Amygdala (tissue), 56 donors: ENCODE results near the gene UMAD1.
A peak's percentile ranks its signal among the peaks of the same experiment; 100 is the strongest.
"Not testable (repeated sequence)": the region's sequence is repeated elsewhere in the genome, so short reads cannot be mapped to it uniquely, and the experiment has no call there.

Source experiments
- DNase-seq, 56 donors: peaks; one replicate each; lab custom pipeline; 2025; lab: John Stamatoyannopoulos, UW

The UMAD1 gene

DNA sequence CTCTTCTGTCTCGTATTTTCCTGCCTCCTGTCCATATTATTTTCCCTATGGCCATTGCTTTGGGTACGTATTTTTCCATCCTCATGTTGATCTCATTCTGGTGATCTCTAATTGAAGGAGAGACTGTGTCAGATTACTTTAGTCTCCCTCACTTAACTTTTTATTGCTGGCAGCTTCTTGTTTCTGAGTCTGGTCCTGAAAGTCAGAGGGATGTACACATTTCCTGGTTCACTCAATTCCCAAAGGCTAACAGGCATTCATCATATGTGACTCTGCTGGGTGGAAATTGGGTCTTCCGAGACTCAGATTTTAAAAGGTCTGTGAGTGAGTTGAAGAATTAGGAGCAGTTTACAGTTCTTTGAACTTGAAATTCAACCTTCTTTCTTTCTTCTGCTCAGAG lies 10.9 kb downstream of the UMAD1 start:
- DNase-seq, result no peak

DNA sequence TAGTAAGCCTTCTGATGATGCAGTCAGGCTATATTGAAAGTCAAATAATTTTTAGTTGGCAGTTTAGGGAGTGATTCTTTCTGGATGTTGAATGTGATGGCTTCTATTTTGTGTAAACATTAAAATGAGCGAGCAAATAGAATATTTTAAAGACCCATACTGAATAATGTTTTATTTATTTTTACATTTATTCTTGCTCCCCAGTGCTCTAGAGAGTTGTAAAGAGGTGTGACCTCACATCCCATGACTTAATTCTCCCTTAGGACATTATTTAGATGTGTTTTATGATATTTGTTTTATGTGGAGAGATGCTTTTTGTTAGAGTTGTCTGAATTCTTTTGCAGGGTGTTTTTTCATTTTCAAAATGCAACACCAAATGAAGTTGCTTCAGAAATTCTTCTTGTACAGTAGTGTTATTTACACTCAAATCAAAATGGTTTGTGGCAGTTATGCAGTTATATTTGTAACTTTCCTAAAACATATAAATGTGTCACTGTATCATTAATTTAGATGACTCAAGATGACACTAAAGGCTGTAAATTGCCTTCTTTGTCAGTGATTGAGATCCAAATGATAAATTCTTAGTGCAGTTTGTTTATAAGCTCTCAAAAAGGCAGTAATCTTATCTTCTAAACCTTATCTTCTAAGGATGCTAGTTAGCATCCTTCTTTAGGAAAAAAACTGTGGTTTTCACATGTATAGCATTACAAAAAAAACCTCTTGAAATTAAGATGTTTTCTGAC lies 12.4 kb downstream of the UMAD1 start:
- no peak for DNase-seq

DNA sequence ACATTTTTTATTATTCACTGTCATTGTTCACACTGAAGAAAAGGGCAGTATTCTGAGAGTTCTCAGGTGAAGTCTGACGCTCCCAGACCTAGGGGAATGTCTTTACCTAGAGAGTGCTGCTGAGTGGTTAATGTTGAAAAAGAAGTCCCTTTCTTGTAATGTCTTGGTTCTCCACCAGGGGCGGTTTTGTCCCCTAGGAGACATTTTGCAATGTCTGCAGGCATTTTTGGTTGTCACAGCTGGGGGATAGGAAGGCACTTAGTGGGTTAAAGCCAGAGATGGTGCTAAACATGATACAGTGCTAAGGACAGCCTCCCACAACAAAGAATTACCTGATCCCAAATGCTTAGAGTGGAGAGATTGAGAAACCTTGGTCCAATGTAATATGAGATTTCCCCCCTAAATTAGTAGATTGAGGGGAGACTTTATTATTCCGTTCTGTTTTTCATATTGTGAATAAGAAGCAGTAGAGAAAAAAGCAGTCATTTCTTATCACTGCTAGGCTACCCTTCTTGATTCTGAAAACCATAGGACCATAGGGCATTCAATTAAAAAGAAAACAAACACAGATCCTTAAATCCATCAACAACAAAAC lies 13.1 kb downstream of the UMAD1 start:
- no peak for DNase-seq

DNA sequence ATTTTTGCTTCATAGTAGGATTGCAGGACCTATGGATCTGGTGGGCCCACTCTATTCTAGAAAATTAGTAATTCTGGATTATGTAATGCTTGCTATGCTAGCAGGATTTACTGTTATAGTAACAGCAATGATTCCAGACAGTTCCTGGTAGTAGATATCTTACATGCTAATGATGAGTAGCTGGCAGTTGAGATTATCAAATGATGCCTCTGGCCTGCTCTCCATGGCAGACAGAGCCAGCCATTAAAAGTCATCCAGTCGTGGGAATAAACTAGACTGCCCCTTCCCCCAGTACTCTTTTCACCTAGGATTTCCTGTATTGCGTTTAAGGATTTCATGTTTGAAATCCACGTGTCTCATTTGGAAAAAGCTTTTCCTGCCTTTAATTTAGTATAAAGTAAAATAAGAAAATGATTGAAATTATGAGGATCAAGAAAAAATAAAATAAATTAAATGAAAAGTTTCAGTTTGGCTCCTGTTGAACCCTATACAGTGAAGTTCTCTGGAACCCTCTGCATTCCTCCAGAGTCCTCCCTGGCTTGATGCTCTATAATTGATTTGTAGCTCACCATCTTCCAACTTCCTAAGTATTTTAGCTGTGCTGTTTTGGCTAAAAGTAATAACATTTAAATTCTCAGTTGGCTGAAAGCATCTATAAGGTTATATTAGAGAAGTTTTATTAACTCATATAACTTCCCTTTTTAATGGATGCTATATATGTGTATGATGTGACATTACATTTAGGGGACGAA lies 14.6 kb downstream of the UMAD1 start:
- DNase-seq, result no peak

DNA sequence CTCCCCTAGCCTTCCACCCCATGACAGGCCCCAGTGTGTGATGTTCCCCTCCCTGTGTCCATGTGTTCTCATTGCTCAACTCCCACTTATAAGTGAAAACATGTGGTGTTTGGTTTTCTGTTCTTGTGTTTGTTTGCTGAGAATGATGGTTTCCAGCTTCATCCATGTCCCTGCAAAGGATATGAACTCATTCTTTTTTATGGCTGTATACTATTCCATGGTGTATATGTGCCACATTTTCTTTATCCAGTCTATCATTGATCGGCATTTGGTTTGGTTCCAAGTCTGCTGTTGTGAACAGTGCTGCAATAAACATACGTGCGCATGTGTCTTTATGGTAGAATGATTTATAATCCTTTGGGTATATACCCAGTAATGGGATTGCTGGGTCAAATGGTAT lies 15.9 kb downstream of the UMAD1 start:
- DNase-seq, result not testable (repeated sequence)

DNA sequence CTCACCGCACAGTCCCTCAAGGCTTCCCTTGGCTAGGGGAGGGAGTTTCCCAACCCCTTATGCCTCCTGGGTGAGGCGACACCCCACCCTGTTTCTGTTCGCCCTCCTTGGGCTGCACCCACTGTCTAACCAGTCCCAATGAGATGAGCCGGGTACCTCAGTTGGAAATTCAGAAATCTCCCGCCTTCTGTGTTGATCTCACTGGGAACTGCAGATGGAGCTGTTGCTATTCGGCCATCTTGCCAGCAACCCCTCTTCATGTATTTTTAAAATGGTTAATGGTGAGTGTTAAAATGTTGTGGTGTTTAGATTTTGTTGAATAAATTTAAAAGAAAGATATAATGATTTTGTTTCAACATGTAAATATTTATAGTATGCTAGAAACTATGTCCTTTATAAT lies 22.0 kb downstream of the UMAD1 start:
- DNase-seq, result no peak

DNA sequence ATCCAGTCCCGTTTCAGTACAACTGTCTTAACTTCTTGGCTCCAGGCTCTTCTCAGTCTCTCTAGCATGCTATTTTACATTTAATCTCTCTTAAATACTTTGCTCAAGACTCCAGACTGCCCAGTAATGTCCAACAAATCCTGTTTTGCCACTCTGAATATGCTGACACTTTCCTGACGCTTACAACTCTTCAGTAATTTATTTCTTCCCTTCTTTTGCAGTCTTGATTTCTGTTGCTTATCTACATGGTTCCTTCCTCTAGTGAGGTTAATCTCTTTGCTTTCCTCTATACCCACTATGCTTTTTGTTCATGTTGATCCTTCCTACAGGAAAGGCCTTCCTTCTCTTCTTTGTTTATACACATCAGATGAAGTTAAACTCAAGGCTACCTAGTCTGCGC lies 23.7 kb downstream of the UMAD1 start:
- DNase-seq, result no peak

DNA sequence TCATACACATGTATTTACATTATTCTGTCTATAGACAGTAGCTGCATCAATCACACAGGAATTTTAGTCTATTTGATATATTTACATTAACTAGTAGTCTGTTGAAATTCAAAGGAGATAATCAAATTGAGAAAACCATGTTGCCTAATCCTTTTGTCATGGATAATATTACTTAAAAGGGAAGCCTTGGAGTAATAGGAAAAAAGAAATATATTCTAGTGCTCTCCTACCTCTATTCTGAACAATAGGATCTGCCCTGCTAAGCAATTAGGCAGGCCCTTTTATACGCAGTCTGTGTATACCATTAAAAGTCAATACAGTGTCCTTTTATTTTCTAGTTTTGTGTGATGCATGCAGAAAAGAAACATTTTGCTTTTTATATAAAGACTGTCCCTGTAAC lies 24.5 kb downstream of the UMAD1 start:
- DNase-seq, result no peak

DNA sequence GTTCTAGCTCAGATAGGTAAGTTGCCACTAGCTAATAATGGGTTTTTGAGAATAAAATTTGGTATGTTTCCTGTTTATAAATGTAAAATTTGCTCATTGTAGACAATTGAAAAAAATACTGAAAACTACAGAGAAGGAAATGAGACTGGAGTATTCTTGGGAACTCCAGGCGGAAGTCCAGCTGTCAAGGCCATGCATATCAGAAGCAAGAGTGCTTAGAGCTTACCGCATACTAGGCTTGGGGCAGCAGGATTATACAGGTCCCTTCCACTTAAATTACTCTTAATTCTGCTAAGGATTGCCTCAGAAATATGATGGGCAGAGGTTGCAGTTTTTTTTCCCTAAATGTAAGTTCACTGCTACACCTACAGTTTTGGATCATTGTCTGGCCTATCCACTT lies 26.6 kb downstream of the UMAD1 start:
- DNase-seq, result no peak

DNA sequence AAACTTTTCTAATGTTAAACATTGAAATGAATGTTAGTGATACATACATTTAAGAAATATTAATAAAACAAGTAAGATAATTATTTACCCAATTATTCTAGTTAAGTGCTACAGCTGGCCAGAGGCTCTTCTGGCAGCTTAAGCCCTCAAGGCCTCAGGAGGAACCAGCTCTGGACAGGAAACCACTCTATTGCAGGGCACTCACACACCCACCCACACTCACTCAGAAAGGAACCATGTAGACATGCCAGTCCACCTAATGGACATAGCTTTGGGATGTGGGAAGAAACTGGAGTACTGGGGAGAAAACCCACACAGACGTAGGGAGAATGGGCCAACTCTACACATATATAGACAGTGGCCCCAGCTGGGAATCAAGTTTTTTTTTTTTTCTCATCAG lies 28.2 kb downstream of the UMAD1 start:
- peak in 1 of 56 donors; percentile 12 for DNase-seq

DNA sequence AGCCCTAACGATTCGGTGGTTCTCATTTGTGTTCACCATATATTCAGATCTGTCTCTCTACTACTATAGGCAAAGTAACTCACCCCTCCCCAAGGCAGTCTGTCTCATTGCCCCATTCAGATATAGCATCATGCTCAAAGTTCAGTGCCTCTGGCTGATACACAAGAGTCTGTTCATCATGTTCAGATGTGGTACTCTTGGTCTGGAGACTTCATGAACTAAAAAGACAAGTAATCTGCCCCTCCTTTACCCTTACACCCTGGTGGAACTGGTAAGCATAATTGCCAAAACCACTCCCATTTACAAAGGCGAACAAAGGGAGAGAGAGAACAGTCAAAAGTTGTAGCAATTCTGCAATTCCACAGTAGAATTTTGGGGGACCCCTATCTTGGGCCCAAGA lies 29.9 kb downstream of the UMAD1 start:
- DNase-seq, result no peak

DNA sequence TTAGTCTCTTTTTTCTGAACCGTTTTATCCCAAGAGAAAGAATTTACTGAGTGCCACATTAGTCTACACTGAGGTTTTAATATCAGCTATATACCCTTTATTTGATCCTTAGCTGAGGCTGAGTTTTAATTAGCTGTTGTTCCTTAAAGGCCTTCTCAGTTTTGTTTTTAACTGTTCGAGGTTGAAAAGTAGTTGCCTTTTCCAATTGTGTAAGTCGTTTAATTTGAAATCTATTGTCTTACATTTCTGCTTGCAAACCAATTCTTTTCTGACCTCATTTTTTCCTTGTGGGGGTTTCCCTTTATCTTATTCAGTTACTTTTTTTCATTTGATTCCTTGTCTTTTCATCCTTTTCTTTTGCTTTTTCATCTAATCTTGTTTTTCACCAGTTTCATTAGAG lies 30.8 kb downstream of the UMAD1 start:
- no peak for DNase-seq

DNA sequence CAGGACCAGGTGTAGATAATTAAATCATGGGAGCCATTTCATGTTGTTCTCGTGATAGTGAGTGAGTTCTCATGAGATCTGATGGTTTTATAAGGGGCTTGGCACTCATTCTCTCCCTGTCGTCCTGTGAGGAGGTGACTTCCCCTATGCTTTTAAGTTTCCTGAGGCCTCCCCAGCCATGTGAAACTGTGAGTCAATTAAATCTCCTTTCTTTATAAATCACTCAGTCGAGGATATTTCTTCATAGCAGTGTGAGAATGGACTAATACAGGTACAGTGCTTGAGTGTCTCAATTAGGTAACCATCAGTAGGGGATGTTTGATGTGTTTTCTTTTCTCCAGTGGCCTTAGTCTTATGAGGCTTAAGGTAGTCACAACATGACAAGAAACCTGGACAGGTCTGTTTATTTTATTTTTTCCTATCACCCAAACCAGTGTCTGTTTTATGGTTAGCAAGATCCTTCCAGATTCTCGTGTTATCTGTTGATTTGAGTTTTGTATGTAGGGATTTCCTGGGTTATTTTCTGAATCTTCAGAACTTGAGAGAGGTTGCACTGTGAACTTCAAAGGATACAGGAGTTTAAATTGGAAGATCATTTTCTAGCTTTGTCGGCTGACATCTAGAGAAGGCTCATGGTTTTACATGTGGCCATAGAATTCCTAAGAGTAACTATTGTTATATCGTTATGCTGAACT lies 32.1 kb downstream of the UMAD1 start:
- no peak for DNase-seq

DNA sequence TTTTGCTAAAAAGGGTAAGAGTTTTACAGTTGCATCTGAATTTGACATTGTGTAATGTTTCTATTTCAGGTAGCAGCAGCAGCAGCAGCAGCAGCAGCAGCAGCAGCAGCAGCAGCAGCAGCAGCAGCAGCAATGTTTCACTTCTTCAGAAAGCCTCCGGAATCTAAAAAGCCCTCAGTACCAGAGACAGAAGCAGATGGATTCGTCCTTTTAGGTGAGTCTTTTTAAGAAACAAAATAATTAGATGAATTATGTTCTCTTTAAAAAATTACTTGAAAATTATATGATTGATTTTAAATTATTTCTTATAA lies 32.6 kb downstream of the UMAD1 start:
- no peak for DNase-seq

DNA sequence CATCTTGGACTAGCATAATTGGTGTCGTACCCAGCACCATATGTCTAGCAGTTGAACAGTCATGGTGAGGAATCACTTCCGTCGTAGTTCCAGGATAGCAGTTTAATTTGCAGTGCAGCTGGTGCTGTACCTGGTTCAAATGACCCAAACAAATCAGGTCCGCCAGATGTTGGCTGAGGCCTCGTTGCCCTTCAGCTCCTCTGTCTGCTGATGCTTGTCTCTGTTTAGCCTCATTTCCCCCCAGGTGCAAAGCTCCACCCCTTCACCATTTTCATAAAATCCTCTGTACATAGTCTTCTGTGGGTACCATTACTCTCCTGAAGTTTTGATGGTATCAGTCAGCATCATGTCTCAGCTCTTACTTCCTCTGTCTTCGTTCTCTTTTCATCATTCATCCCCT lies 35.1 kb downstream of the UMAD1 start:
- no peak for DNase-seq

DNA sequence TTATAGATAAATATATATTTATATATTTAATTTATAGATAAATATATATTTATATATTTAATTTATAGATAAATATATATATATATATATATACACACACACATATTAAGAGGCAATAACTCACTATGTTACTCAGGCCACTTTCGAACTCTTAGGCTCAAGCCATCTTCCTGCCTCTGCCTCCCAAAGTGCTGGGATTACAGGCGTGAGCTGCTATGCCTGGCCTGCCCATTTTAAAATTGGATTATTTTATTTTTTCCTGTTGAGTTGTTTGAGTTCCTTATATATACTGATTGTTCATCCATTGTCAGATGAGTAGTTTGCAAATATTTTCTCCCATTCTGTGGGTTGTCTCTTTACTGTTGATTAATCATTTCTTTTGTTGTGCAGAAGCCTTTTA lies 39.1 kb downstream of the UMAD1 start:
- not testable (repeated sequence) for DNase-seq

DNA sequence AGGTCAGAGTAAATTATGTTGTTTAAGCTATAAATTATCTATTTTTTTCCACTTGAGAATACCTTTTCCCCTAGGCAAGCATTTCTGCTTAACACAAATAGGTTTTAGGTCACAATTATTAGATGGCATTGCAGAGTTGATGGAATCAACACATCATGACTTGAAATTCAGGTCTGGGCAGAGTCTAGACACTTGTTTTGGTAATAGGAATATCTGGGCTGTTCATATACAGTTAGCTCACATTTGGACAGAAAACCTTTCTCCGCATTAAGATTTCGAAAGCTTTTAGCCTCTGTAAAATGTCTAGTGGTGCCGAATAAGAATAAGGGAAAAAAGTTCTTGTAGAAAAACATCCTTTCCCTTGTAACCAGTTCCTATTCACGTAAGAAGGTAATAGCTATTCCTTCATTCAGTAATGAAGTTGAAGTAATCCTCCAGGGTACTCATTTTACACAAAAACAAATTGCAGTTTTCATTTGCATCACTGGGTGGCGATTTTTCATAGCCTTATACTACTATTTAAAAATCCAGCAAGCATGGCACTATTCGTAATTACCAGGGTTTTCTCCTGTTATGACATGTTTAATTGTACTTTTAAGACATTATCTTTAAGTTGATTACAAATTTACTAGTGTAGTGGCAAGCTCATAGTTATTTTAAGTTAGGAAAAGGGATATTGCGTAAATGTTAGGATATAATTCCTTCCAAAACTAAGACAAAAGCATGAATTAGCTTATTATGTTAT lies 40.8 kb downstream of the UMAD1 start:
- DNase-seq, result peak in 15 of 56 donors; percentile 2 to 82 (median 8)

DNA sequence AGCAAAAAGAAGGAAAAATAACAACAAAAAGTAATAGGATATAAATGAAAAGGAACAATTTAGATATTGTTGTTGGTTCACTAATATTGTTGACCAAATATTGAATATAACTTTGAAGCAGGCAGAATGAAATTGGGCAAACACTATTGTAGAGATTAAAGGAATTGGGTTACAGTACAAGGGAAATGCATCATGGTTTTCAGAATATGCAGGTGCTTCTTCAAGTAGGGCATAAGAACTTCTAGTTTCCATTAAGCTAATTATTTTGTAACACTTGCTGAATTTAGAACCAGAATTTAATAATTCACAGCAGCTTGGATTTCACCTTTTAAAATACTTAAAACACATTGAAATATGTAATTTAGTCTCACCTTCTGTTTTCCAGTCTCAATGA lies 41.4 kb downstream of the UMAD1 start:
- DNase-seq, result no peak

DNA sequence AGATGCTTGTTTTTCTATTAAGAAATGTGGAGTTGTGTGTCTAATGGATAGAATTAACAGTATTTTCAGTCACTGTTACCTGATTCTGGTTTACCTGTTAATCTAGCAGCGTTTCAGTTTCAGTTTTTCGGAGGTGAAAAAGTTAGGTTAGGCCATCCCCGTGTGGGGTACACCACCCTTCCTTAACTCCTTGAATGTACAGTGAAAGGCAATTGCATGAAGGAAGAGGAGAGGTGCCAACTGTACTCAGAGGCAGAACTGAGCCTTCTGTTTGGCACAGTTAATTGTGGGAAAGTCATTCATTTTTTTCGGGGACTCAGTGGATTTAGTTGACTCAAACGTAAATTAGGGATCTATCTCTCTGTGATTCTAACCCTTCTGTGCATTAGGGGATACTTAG lies 42.3 kb downstream of the UMAD1 start:
- no peak for DNase-seq

DNA sequence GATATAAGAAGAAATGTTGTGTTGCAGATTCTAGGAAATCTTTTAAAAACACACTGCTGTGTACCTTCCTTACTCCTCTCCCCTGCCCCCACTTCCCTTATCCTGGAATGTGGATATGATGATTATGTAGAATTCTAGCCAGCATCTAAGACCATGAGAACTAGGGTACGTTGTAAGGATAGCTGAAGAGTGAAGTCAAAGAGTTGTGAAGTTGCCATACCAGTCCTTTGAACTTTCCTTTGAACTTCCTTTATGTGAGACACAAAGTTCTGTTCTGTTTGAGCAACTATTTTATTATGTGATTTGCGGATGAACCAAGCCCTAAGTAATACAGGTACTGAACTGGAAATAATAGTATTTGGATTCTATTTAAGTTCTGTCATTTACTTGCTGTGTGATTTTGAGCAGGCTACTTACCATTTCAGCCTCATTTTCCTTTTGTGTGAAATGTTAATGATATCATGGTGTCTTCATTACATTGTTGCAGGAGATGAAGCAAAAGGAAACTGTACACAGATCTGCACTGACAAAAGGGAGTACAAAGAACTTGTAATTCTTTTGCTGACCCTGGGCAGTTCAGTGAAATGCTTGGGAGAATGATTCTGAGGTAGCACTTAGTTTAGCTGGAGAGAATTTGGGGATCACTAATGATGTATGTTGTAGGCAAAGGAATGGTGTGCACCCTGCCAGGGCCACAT lies 46.4 kb downstream of the UMAD1 start:
- DNase-seq, result no peak
